ENCODE data around the gene BCAR1.

BCAR1 gene

DNA sequence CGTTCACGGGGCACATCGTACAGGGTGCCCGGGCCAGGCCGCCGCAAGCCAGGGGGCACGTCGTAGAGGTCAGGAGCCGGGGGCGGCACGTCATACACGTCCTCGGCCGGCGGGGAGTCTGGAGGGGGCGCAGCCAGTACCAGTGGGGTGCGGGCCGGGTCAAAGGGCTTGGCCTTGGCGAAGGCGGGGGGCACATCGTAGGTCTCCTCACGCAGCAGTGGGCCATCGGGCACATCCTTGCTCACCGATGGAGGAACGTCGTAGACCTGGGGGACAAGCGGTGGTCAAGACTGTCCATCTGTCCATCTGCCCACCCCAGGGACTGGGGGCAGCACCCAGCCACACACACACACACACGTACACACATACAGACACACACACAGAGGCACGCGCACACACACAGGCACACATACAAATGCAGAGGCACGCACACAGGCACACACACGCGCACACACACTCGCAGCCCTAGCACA lies 15.7 kb downstream of the BCAR1 start:
- no peak overlapping the region for H2BK120ac ChIP-seq (ENCODE audit: insufficient read depth, low read length, poor library complexity)
- no peaks in the 10 kb centered on the region for H3K27me3 ChIP-seq (ENCODE audit: insufficient read depth, low read length)
- no peak overlapping the region for H2BK5ac ChIP-seq (ENCODE audit: low read depth, low read length, poor library complexity)
- no peak overlapping the region for H2BK12ac ChIP-seq (ENCODE audit: low read length)
- no peak overlapping the region for H4K91ac ChIP-seq (ENCODE audit: low read depth, low read length)
- no peak overlapping the region for H3K23ac ChIP-seq (ENCODE audit: low read length)
- no peak overlapping the region for H3K18ac ChIP-seq (ENCODE audit: low read length)
- no peak overlapping the region for H2AFZ ChIP-seq (ENCODE audit: insufficient read depth, low read length, poor library complexity)
- H3K79me2 ChIP-seq (ENCODE audit: control insufficient read depth, insufficient read depth, low read length, poor library complexity): peaks cover 27% of the 10 kb centered on the region
- no peak overlapping the region for H3K27ac ChIP-seq (ENCODE audit: low read depth, low read length)
- no peak overlapping the region for H3K9ac ChIP-seq (ENCODE audit: low read length)
- no peak overlapping the region for H4K8ac ChIP-seq (ENCODE audit: low read depth, low read length)
- H3K4me2 ChIP-seq (ENCODE audit: low read length): no peak overlapping the region
- H3K14ac ChIP-seq (ENCODE audit: low read length): no peak overlapping the region
- H3K4ac ChIP-seq (ENCODE audit: low read depth, low read length): no peak overlapping the region
- peaks cover 9% of the 10 kb centered on the region for H3K79me1 ChIP-seq (ENCODE audit: low read length)
- no peak overlapping the region for H2AK5ac ChIP-seq (ENCODE audit: low read length)
- H3K4me1 ChIP-seq (ENCODE audit: control insufficient read depth in 1 of 2, insufficient read depth in 2 of 2, low read length in 2 of 2): peaks cover 16 to 31% of the 10 kb centered on the region in 2 experiments
- H3K9me3 ChIP-seq (ENCODE audit: insufficient read depth, low read depth, low read length): peaks cover 2% of the 10 kb centered on the region
- H4K12ac ChIP-seq (ENCODE audit: low read depth, low read length): no peak overlapping the region
- no peak for DNase-seq
- no CpG with 5 or more reads among the region's 34 CpGs for WGBS (ENCODE audit: extremely low coverage, insufficient coverage, insufficient read length)
- no peak overlapping the region for H3K4me3 ChIP-seq (ENCODE audit: low read depth, low read length)
- peaks cover 87 to 88% of the 10 kb centered on the region in 2 experiments for H3K36me3 ChIP-seq (ENCODE audit: control insufficient read depth in 1 of 2, insufficient read depth in 2 of 2, low read length in 2 of 2)

DNA sequence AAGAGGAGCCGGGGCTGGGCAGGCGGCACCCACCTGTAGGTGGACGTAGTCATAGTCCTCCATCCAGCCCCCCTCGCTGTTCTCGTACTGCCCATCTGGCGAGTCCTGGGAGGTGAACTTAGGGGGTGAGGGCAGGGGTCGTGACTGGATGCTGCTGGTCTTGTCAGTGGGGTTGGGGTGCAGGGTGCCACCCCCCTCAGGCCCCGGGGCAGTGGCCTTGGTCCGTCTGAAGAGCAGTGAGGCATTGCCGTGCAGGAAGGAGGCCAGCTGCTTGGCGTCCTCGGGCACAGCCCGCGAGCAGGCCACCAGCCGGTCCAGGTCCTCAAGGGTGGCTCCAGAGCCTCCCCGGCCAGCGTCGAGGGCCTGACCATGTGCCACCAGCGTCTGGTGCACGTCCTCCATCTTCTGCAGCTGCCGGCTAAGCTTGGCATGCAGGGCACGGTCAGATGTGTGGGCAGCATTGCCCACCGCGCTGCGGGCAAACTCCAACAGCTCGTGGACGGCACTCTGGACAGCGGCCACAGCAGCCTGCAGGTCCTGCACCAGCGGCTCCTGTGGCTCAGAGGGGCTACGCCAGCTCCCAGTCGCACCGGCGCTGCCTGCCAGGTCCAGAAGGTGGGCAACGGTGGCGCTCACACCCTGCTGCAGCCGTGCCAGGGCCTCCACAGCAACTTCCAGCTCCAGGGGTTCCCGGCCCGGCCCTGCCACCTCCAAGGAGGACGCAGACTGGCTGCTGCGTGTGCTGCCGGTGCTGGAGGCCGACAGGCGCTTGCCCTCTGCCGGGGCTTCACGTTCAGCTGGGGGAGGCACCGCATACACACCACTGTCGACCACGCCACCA lies 16.3 kb downstream of the BCAR1 start:
- Histone ChIP-seq H2BK12ac (ENCODE audit: low read length) (no peak overlapping the region), H4K12ac (ENCODE audit: low read depth, low read length) (no peak overlapping the region), H2AFZ (ENCODE audit: insufficient read depth, low read length, poor library complexity) (no peak overlapping the region), H3K4ac (ENCODE audit: low read depth, low read length) (no peak overlapping the region), H3K36me3 (ENCODE audit: control insufficient read depth in 1 of 2, insufficient read depth in 2 of 2, low read length in 2 of 2) (peaks cover 88% of the 10 kb centered on the region in 2 experiments), H4K8ac (ENCODE audit: low read depth, low read length) (no peak overlapping the region), H3K79me1 (ENCODE audit: low read length) (peaks cover 9% of the 10 kb centered on the region), H3K27me3 (ENCODE audit: insufficient read depth, low read length) (no peaks in the 10 kb centered on the region), H3K14ac (ENCODE audit: low read length) (no peak overlapping the region), H2BK5ac (ENCODE audit: low read depth, low read length, poor library complexity) (no peak overlapping the region), H3K9me3 (ENCODE audit: insufficient read depth, low read depth, low read length) (peaks cover 2% of the 10 kb centered on the region), H3K79me2 (ENCODE audit: control insufficient read depth, insufficient read depth, low read length, poor library complexity) (peaks cover 23% of the 10 kb centered on the region), H4K91ac (ENCODE audit: low read depth, low read length) (no peak overlapping the region), H3K4me3 (ENCODE audit: low read depth, low read length) (no peak overlapping the region), H3K27ac (ENCODE audit: low read depth, low read length) (no peak overlapping the region), H2AK5ac (ENCODE audit: low read length) (no peak overlapping the region), H2BK120ac (ENCODE audit: insufficient read depth, low read length, poor library complexity) (no peak overlapping the region), H3K4me1 (ENCODE audit: control insufficient read depth in 1 of 2, insufficient read depth in 2 of 2, low read length in 2 of 2) (peaks cover 15 to 28% of the 10 kb centered on the region in 2 experiments), H3K4me2 (ENCODE audit: low read length) (no peak overlapping the region), H3K18ac (ENCODE audit: low read length) (no peak overlapping the region), H3K23ac (ENCODE audit: low read length) (no peak overlapping the region), H3K9ac (ENCODE audit: low read length) (no peak overlapping the region)
- DNase-seq: no peak
- no CpG with 5 or more reads among the region's 48 CpGs for WGBS (ENCODE audit: extremely low coverage, insufficient coverage, insufficient read length)

DNA sequence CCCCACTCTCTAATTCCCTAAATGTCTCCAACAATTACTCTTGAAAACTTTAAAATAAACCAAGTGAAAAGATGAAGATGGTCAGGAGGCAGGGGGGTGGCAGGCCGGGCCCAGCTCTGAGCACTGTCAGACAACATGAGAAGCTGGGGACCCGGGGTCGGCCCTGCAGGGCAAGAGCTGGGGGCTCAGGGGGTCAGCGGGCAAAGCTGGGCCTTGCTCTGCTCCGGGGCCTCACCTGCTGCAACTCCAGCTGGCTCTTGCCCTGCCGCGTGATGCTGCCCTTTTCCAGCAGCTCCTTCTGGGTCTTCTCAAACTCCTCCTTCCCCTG lies 17.8 kb downstream of the BCAR1 start:
- Histone ChIP-seq H3K23ac (ENCODE audit: low read length) (no peak overlapping the region), H2BK120ac (ENCODE audit: insufficient read depth, low read length, poor library complexity) (no peak overlapping the region), H2AFZ (ENCODE audit: insufficient read depth, low read length, poor library complexity) (no peak overlapping the region), H3K9ac (ENCODE audit: low read length) (no peak overlapping the region), H3K18ac (ENCODE audit: low read length) (no peak overlapping the region), H2BK5ac (ENCODE audit: low read depth, low read length, poor library complexity) (no peak overlapping the region), H3K27ac (ENCODE audit: low read depth, low read length) (no peak overlapping the region), H3K4me2 (ENCODE audit: low read length) (no peak overlapping the region), H3K79me2 (ENCODE audit: control insufficient read depth, insufficient read depth, low read length, poor library complexity) (peaks cover 10% of the 10 kb centered on the region), H3K79me1 (ENCODE audit: low read length) (peaks cover 2% of the 10 kb centered on the region), H3K27me3 (ENCODE audit: insufficient read depth, low read length) (no peaks in the 10 kb centered on the region), H4K8ac (ENCODE audit: low read depth, low read length) (no peak overlapping the region), H3K4ac (ENCODE audit: low read depth, low read length) (no peak overlapping the region), H3K36me3 (ENCODE audit: control insufficient read depth in 1 of 2, insufficient read depth in 2 of 2, low read length in 2 of 2) (peaks cover 88% of the 10 kb centered on the region in 2 experiments), H4K91ac (ENCODE audit: low read depth, low read length) (no peak overlapping the region), H3K14ac (ENCODE audit: low read length) (no peak overlapping the region), H3K4me3 (ENCODE audit: low read depth, low read length) (no peak overlapping the region), H4K12ac (ENCODE audit: low read depth, low read length) (no peak overlapping the region), H3K9me3 (ENCODE audit: insufficient read depth, low read depth, low read length) (peaks cover 2% of the 10 kb centered on the region), H3K4me1 (ENCODE audit: control insufficient read depth in 1 of 2, insufficient read depth in 2 of 2, low read length in 2 of 2) (peaks cover 2 to 13% of the 10 kb centered on the region in 2 experiments), H2AK5ac (ENCODE audit: low read length) (no peak overlapping the region), H2BK12ac (ENCODE audit: low read length) (no peak overlapping the region)
- DNase-seq: no peak
- no CpG with 5 or more reads among the region's 7 CpGs for WGBS (ENCODE audit: extremely low coverage, insufficient coverage, insufficient read length)

DNA sequence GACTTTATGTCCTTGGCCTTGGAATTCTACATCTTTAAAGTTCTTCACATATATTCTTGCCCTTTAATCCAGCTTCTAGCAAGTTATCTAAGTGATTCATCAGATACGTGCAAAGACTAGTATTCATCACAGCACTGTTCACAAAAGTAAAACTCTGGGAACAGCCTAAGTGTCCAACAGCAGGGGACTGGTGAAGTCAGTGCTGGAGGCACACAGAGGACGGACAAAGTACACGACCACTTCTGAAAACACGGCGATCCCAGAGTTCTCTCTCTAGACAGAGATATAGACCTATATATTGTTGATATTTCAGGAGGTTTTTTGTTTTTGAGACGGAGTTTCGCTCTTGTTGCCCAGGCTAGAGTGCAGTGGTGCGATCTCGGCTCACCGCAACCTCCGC lies 19.9 kb downstream of the BCAR1 start:
- Histone ChIP-seq H3K23ac (ENCODE audit: low read length) (no peak overlapping the region), H3K9me3 (ENCODE audit: insufficient read depth, low read depth, low read length) (peaks cover 2% of the 10 kb centered on the region), H3K18ac (ENCODE audit: low read length) (no peak overlapping the region), H3K27ac (ENCODE audit: low read depth, low read length) (no peak overlapping the region), H2BK12ac (ENCODE audit: low read length) (no peak overlapping the region), H2BK120ac (ENCODE audit: insufficient read depth, low read length, poor library complexity) (no peak overlapping the region), H3K79me1 (ENCODE audit: low read length) (no peaks in the 10 kb centered on the region), H3K4me3 (ENCODE audit: low read depth, low read length) (no peak overlapping the region), H3K79me2 (ENCODE audit: control insufficient read depth, insufficient read depth, low read length, poor library complexity) (no peaks in the 10 kb centered on the region), H3K9ac (ENCODE audit: low read length) (no peak overlapping the region), H2BK5ac (ENCODE audit: low read depth, low read length, poor library complexity) (no peak overlapping the region), H4K8ac (ENCODE audit: low read depth, low read length) (no peak overlapping the region), H4K12ac (ENCODE audit: low read depth, low read length) (no peak overlapping the region), H3K36me3 (ENCODE audit: control insufficient read depth in 1 of 2, insufficient read depth in 2 of 2, low read length in 2 of 2) (peaks cover 80 to 84% of the 10 kb centered on the region in 2 experiments), H2AFZ (ENCODE audit: insufficient read depth, low read length, poor library complexity) (no peak overlapping the region), H3K4ac (ENCODE audit: low read depth, low read length) (no peak overlapping the region), H3K14ac (ENCODE audit: low read length) (no peak overlapping the region), H3K4me2 (ENCODE audit: low read length) (no peak overlapping the region), H2AK5ac (ENCODE audit: low read length) (no peak overlapping the region), H3K27me3 (ENCODE audit: insufficient read depth, low read length) (no peaks in the 10 kb centered on the region), H3K4me1 (ENCODE audit: control insufficient read depth in 1 of 2, insufficient read depth in 2 of 2, low read length in 2 of 2) (peaks cover 0 to 5% of the 10 kb centered on the region in 2 experiments), H4K91ac (ENCODE audit: low read depth, low read length) (no peak overlapping the region)
- DNase-seq: no peak
- no CpG with 5 or more reads among the region's 11 CpGs for WGBS (ENCODE audit: extremely low coverage, insufficient coverage, insufficient read length)
